ENCODE results near the gene STX3.

DNA sequence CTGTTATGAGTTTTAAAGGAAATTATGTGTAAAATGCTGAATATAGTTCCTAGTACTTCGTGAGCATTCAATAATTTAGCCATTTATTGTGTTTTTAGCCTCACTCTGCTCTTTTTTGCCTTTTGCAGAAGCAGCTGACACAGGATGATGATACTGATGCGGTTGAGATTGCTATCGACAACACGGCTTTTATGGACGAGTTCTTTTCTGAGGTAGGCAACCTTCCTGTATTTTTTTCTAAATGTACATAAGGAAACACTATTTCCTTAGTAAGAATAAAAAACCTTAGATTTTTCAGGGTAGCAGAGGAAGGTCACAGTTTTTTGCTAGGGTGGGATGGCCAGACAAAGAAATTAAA lies 17.9 kb downstream of the STX3 start:
- TF ChIP-seq, protein P1, sequence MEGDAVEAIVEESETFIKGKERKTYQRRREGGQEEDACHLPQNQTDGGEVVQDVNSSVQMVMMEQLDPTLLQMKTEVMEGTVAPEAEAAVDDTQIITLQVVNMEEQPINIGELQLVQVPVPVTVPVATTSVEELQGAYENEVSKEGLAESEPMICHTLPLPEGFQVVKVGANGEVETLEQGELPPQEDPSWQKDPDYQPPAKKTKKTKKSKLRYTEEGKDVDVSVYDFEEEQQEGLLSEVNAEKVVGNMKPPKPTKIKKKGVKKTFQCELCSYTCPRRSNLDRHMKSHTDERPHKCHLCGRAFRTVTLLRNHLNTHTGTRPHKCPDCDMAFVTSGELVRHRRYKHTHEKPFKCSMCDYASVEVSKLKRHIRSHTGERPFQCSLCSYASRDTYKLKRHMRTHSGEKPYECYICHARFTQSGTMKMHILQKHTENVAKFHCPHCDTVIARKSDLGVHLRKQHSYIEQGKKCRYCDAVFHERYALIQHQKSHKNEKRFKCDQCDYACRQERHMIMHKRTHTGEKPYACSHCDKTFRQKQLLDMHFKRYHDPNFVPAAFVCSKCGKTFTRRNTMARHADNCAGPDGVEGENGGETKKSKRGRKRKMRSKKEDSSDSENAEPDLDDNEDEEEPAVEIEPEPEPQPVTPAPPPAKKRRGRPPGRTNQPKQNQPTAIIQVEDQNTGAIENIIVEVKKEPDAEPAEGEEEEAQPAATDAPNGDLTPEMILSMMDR (conservative IDR thresholded peaks at IDR 0.05): no peak
- no peak for TF ChIP-seq ZFX (IDR thresholded peaks at IDR 0.05)
